Measurements from ENCODE around the gene RASSF10. TPM values are rescaled to one million over a fixed set of nuclear protein-coding genes. Genes with fewer than 3 reads are reported as not detected.
"Not testable (repeated sequence)": the region's sequence is repeated elsewhere in the genome, so short reads cannot be mapped to it uniquely, and the experiment has no call there.

RASSF10 gene
- total and polyA plus RNA-seq, 4 donors, result 7.9 to 14.2 (median 10.5) TPM

DNA sequence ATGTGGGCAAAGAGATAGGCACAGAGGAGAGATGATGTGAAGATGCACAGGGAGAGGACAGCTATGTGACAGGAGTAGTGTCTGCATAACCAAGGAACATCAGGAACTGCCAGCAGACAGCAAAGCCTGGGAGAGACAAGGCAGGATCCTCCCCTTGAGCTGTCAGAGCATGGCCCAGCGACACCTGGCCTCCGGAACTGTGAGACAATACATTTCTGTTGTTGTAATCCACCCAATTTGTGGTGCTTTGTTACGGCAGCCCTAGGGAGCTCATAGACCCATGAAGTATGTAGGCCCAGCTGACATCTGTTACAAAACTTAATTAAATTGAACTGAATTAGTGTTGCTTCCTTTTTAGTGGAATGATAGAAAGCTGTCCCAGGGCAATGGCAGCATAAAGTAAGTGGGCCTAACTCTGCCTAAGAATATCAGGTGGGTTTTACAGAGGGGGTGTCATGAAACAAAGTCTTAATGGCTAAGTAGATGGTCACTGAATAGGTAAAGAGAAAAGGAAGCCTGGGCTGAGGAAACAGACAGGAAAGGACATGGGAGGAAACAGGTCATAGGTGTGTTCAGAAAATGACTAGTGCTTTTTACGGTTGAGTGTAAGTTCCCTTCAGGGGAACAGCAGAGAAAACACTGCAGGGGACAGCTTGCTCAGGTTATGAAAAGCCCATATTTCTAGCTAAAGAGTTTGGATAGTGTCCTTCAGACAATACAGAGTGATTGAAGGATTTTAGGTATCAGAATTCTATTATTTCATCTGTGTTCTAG is 24.8 kb downstream of the RASSF10 start:
- peak in 1 of 6 donors; percentile 32 for DNase-seq (ENCODE audit: low read depth in 4 of 6, low spot score in 6 of 6)
- H3K4me1 ChIP-seq (ENCODE audit: control insufficient read depth, insufficient read depth, low read length), result no peaks in the 10 kb centered on the region
- H3K36me3 ChIP-seq (ENCODE audit: control insufficient read depth, insufficient read depth, low read length), result no peaks in the 10 kb centered on the region
- H3K27ac ChIP-seq (ENCODE audit: low read depth, low read length), result no peak overlapping the region
- H3K27me3 ChIP-seq (ENCODE audit: control insufficient read depth, insufficient read depth, low read length), result no peaks in the 10 kb centered on the region
- H3K4me3 ChIP-seq (ENCODE audit: low read depth, low read length), result no peak overlapping the region
- no peaks in the 10 kb centered on the region for H3K9me3 ChIP-seq (ENCODE audit: control insufficient read depth, insufficient read depth, low read length)
- 85% methylated on average over 2 of the region's 4 CpGs for WGBS (ENCODE audit: insufficient coverage)

DNA sequence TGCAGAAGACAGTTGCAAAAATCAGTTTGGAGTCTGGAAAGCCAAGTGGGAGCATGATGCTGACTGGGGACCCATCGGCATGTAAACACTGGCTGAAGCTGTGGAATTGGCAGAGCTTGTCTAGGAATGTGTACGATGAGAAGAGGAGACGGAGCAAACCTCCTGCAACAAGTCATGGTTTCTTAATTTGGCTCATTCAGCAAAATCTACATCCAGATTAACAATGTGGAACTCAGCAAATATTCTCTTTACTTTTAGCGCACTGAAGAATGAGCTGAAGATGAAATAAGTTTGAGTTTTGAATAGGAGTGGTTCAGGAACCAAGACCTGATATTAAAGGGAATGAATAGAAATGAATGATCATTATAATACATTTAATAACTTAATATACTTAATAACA is 26.6 kb downstream of the RASSF10 start:
- H3K4me3 ChIP-seq (ENCODE audit: low read depth, low read length), result no peak overlapping the region
- H3K4me1 ChIP-seq (ENCODE audit: control insufficient read depth, insufficient read depth, low read length), result no peaks in the 10 kb centered on the region
- H3K27ac ChIP-seq (ENCODE audit: low read depth, low read length), result no peak overlapping the region
- 89% methylated on average over 1 of the region's 4 CpGs for WGBS (ENCODE audit: insufficient coverage)
- H3K36me3 ChIP-seq (ENCODE audit: control insufficient read depth, insufficient read depth, low read length), result no peaks in the 10 kb centered on the region
- no peaks in the 10 kb centered on the region for H3K27me3 ChIP-seq (ENCODE audit: control insufficient read depth, insufficient read depth, low read length)
- no peak for DNase-seq (ENCODE audit: low read depth in 4 of 6, low spot score in 6 of 6)
- no peaks in the 10 kb centered on the region for H3K9me3 ChIP-seq (ENCODE audit: control insufficient read depth, insufficient read depth, low read length)

- H3K4me3 ChIP-seq (ENCODE audit: low read depth, low read length), result no peak overlapping the region
- no peak overlapping the region for H3K27ac ChIP-seq (ENCODE audit: low read depth, low read length)
- DNase-seq (ENCODE audit: low read depth in 4 of 6, low spot score in 6 of 6), result no peak
- H3K36me3 ChIP-seq (ENCODE audit: control insufficient read depth, insufficient read depth, low read length), result no peaks in the 10 kb centered on the region
- no peaks in the 10 kb centered on the region for H3K27me3 ChIP-seq (ENCODE audit: control insufficient read depth, insufficient read depth, low read length)
- H3K9me3 ChIP-seq (ENCODE audit: control insufficient read depth, insufficient read depth, low read length), result no peaks in the 10 kb centered on the region
- H3K4me1 ChIP-seq (ENCODE audit: control insufficient read depth, insufficient read depth, low read length), result no peaks in the 10 kb centered on the region
Measured at GRCh38 chr11:13036235-13036634, 27.1 kb downstream of the RASSF10 start.

DNA sequence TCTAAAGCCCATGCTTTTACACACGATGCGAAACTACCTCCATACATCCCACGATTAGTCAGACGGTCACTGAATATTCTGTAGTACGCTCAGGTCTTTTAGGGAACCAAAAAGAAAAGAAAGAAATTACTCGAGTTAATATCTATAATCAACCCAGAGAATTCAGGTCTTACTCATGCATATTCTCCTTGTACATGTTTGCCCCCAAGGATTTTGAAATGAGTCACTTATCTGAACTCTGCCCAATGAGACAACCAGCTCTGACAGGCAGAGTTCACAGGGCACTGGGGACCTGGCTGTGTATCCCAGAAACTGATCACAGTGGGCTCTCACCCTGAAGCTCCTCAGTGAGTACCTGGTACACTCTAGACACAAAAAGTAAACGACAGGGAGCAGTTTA is 29.2 kb downstream of the RASSF10 start:
- 90% methylated on average over 1 of the region's 7 CpGs for WGBS (ENCODE audit: insufficient coverage)
- Histone ChIP-seq H3K9me3 (ENCODE audit: control insufficient read depth, insufficient read depth, low read length) (no peaks in the 10 kb centered on the region), H3K27me3 (ENCODE audit: control insufficient read depth, insufficient read depth, low read length) (no peaks in the 10 kb centered on the region), H3K36me3 (ENCODE audit: control insufficient read depth, insufficient read depth, low read length) (no peaks in the 10 kb centered on the region), H3K4me1 (ENCODE audit: control insufficient read depth, insufficient read depth, low read length) (no peaks in the 10 kb centered on the region), H3K4me3 (ENCODE audit: low read depth, low read length) (no peak overlapping the region), H3K27ac (ENCODE audit: low read depth, low read length) (no peak overlapping the region)
- no peak for DNase-seq (ENCODE audit: low read depth in 4 of 6, low spot score in 6 of 6)

DNA sequence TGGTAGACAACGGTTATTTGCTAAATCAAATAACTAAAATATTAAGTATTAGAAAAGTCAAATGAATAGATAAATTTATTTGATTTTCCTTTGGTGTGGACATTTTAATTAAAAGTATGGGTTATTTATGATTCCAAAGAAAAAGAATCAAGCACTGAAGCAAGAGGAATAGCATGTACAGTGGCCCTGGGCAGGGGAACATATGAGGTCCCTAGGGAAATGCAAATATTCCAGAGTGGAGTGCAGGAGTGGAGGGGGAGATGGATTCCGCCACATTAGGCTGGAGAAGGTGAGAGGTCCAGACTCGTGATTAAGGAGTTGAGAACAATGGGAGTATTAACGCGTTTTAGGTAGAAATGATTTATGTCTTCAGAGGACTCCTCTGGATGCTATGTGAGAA is 30.0 kb downstream of the RASSF10 start:
- Histone ChIP-seq H3K27me3 (ENCODE audit: control insufficient read depth, insufficient read depth, low read length) (no peaks in the 10 kb centered on the region), H3K9me3 (ENCODE audit: control insufficient read depth, insufficient read depth, low read length) (no peaks in the 10 kb centered on the region), H3K36me3 (ENCODE audit: control insufficient read depth, insufficient read depth, low read length) (no peaks in the 10 kb centered on the region), H3K4me3 (ENCODE audit: low read depth, low read length) (no peak overlapping the region), H3K4me1 (ENCODE audit: control insufficient read depth, insufficient read depth, low read length) (no peaks in the 10 kb centered on the region), H3K27ac (ENCODE audit: low read depth, low read length) (no peak overlapping the region)
- DNase-seq (ENCODE audit: low read depth in 4 of 6, low spot score in 6 of 6), result no peak
- WGBS (ENCODE audit: insufficient coverage), result 81% methylated on average over 4 of the region's 5 CpGs

DNA sequence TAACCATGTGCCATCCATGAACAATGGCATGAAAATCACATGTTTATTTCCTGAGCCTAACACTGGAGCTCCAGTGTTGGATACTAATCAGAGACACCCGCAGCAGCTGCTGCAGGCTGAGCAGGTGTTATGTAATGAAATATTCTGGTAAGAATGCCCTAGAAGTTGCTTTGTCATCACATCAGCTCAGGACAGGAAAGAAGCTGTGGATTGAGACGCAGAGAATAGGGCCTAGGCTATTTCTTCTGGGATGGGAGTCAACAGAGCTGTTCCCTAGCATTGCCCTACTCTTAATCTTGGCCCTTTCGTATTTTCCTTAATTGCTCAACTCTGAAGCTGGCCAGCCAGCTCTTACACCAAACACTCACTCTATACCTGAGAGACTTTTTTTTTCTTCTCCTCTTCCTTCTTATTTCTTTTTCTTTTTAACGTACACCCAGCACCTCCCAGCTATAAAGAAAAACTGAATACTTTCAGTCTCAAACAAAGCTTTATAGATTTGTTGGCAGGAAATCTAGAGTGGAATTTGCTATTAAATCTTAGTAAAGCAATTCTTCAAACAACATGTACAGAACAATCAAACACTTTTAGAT is 31.9 kb downstream of the RASSF10 start:
- Histone ChIP-seq H3K36me3 (ENCODE audit: control insufficient read depth, insufficient read depth, low read length) (no peaks in the 10 kb centered on the region), H3K27ac (ENCODE audit: low read depth, low read length) (no peak overlapping the region), H3K9me3 (ENCODE audit: control insufficient read depth, insufficient read depth, low read length) (no peaks in the 10 kb centered on the region), H3K27me3 (ENCODE audit: control insufficient read depth, insufficient read depth, low read length) (no peaks in the 10 kb centered on the region), H3K4me1 (ENCODE audit: control insufficient read depth, insufficient read depth, low read length) (no peaks in the 10 kb centered on the region), H3K4me3 (ENCODE audit: low read depth, low read length) (no peak overlapping the region)
- DNase-seq (ENCODE audit: low read depth in 4 of 6, low spot score in 6 of 6), result peak in 1 of 6 donors; percentile 6
- 73% methylated on average over 3 of the region's 4 CpGs for WGBS (ENCODE audit: insufficient coverage)

GRCh38 chr11:13042873-13043342 is 33.8 kb downstream of the RASSF10 start:
- no peaks in the 10 kb centered on the region for H3K36me3 ChIP-seq (ENCODE audit: control insufficient read depth, insufficient read depth, low read length)
- 66% methylated on average over 3 of the region's 5 CpGs for WGBS (ENCODE audit: insufficient coverage)
- H3K9me3 ChIP-seq (ENCODE audit: control insufficient read depth, insufficient read depth, low read length), result no peaks in the 10 kb centered on the region
- no peak for DNase-seq (ENCODE audit: low read depth in 4 of 6, low spot score in 6 of 6)
- H3K27ac ChIP-seq (ENCODE audit: low read depth, low read length), result no peak overlapping the region
- H3K27me3 ChIP-seq (ENCODE audit: control insufficient read depth, insufficient read depth, low read length), result no peaks in the 10 kb centered on the region
- no peak overlapping the region for H3K4me3 ChIP-seq (ENCODE audit: low read depth, low read length)
- no peaks in the 10 kb centered on the region for H3K4me1 ChIP-seq (ENCODE audit: control insufficient read depth, insufficient read depth, low read length)

DNA sequence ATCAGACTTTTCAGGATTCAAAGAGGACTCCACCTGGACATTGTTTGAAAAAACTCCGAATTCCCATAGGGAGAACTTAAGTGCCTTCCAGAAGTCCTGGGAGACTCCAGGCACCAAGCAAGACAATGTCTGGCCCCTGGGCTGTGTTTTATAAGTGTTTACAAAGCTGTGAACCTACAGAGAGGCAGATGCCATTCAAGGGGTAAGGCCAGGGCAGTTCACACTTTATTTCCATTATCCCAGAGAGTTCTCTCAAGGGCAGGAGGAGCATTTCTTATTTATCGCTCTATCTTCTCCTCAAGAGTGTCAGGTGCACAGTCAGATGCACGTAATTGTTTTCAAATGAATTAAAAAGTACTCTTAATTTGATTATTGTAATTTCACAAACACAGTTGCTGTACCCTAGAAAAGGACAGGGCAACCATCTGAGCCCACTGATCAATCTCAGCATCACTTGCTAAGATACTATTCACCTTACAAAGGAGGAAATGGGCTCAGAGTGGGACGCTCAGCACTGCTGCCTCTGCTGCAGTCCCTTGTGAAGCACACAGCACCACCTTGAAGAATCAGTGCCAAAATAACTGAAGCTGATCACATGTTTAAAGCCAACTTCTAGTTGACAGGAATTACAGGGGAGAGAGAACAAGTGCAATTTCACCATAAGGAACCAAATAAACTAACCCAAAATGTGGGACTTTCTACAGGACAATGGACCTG is 35.0 kb downstream of the RASSF10 start:
- H3K4me3 ChIP-seq (ENCODE audit: low read depth, low read length), result no peak overlapping the region
- H3K4me1 ChIP-seq (ENCODE audit: control insufficient read depth, insufficient read depth, low read length), result no peaks in the 10 kb centered on the region
- no peaks in the 10 kb centered on the region for H3K9me3 ChIP-seq (ENCODE audit: control insufficient read depth, insufficient read depth, low read length)
- DNase-seq (ENCODE audit: low read depth in 4 of 6, low spot score in 6 of 6), result no peak
- H3K36me3 ChIP-seq (ENCODE audit: control insufficient read depth, insufficient read depth, low read length), result no peaks in the 10 kb centered on the region
- 83% methylated on average over 2 of the region's 4 CpGs for WGBS (ENCODE audit: insufficient coverage)
- H3K27ac ChIP-seq (ENCODE audit: low read depth, low read length), result no peak overlapping the region
- no peaks in the 10 kb centered on the region for H3K27me3 ChIP-seq (ENCODE audit: control insufficient read depth, insufficient read depth, low read length)

DNA sequence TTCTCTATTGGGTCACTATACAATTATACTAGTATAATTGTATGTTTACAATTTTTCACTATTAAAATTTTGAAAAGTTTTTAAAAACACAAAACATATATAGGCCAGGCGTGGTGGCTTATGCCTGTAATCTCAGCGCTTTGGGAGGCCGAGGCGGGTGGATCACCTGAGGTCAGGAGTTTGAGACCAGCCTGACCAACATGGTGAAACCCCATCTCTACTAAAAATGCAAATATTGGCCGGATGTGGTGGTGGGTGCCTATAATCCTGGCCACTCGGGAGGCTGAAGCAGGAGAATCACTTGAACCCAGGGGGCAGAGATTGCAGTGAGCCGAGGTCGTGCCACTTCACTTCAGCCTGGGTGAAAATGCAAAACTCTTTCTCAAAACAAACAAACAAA is 36.0 kb downstream of the RASSF10 start:
- H3K27ac ChIP-seq (ENCODE audit: low read depth, low read length); H3K4me3 ChIP-seq (ENCODE audit: low read depth, low read length); H3K27me3 ChIP-seq (ENCODE audit: control insufficient read depth, insufficient read depth, low read length); H3K9me3 ChIP-seq (ENCODE audit: control insufficient read depth, insufficient read depth, low read length); H3K4me1 ChIP-seq (ENCODE audit: control insufficient read depth, insufficient read depth, low read length); H3K36me3 ChIP-seq (ENCODE audit: control insufficient read depth, insufficient read depth, low read length); DNase-seq (ENCODE audit: low read depth in 4 of 6, low spot score in 6 of 6): not testable (repeated sequence)
- WGBS (ENCODE audit: insufficient coverage), result 91% methylated on average over 5 of the region's 8 CpGs
